A673 (cell line): ENCODE data around the gene VPS41. TPM values are rescaled to one million over a fixed set of nuclear protein-coding genes. Genes with fewer than 3 reads are reported as not detected.

Experiments used
- BruUV-seq: library from RNA; stranded (reverse); fragments of 400-500 nt; replicated peaks from 2 replicates; lab custom pipeline; 2021; lab: Mats Ljungman, UMichigan
- CTCF ChIA-PET: fragments of 300-600 bp; sonication (Branson Sonifier 250); formaldehyde crosslinking; loops from one replicate; lab custom pipeline; 2022; ENCODE audit warnings: antibody characterized with exemption; lab: Charles Lee
- POLR2A ChIA-PET: fragments of 300-600 bp; sonication (Branson Sonifier 250); formaldehyde crosslinking; loops from one replicate; lab custom pipeline; 2022; ENCODE audit warnings: antibody characterized with exemption; ENCODE audit not compliant: low non-redundant PET; lab: Charles Lee
- DNase-seq: peaks from one replicate; pipeline ENCODE4 v3.0.0-alpha.2; 2015; ENCODE audit warnings: low spot score
- H3K27ac ChIP-seq: fragments of 200-600 bp; sonication (generic); 2 replicates; pipeline ENCODE4 v1.5.1; 2016; ENCODE audit warnings: mixed run types, low read depth, mild to moderate bottlenecking, mixed read lengths, antibody characterized with exemption, low read length; ENCODE audit not compliant: poor library complexity, severe bottlenecking
- H3K27me3 ChIP-seq: fragments of 200-600 bp; sonication (generic); replicated peaks from 2 replicates; pipeline ENCODE4 v1.6.1; 2017; ENCODE audit warnings: mixed run types, low read depth, mild to moderate bottlenecking, mixed read lengths, antibody characterized with exemption, low read length; ENCODE audit not compliant: insufficient read depth, poor library complexity
- H3K36me3 ChIP-seq: fragments of 200-600 bp; sonication (generic); 2 replicates; pipeline ENCODE4 v1.6.1; 2016; ENCODE audit warnings: mixed run types, mild to moderate bottlenecking, mixed read lengths, antibody characterized with exemption, low read length; ENCODE audit not compliant: insufficient read depth, poor library complexity, severe bottlenecking
- H3K4me1 ChIP-seq: fragments of 200-600 bp; sonication (generic); 2 replicates; pipeline ENCODE4 v1.6.1; 2017; ENCODE audit warnings: mixed run types, mild to moderate bottlenecking, mixed read lengths, antibody characterized with exemption, low read length; ENCODE audit not compliant: insufficient read depth, poor library complexity, severe bottlenecking
- H3K4me3 ChIP-seq: fragments of 200-600 bp; sonication (generic); 2 replicates; pipeline ENCODE4 v1.5.1; 2016; ENCODE audit warnings: low read depth, mixed run types, mild to moderate bottlenecking, mixed read lengths, low read length; ENCODE audit not compliant: poor library complexity, severe bottlenecking
- H3K9me3 ChIP-seq: fragments of 200-600 bp; sonication (generic); 2 replicates; pipeline ENCODE4 v1.6.1; 2016; ENCODE audit warnings: mixed run types, low read depth, mild to moderate bottlenecking, mixed read lengths, antibody characterized with exemption, low read length; ENCODE audit not compliant: poor library complexity, severe bottlenecking
- CTCF ChIP-seq: fragments of 300-800, 200-600 bp; sonication (generic); conservative IDR thresholded peaks from 2 replicates; pipeline ENCODE4 v1.5.1; 2017; ENCODE audit warnings: low read depth, mild to moderate bottlenecking, antibody characterized with exemption, low read length, moderate library complexity, mixed read lengths
- EZH2 ChIP-seq: fragments of 200-600 bp; sonication (generic); IDR thresholded peaks from 2 replicates; pipeline ENCODE4 v1.6.1; 2017; ENCODE audit warnings: borderline replicate concordance, low read depth, mild to moderate bottlenecking, mixed read lengths, antibody characterized with exemption, low read length; ENCODE audit not compliant: poor library complexity, severe bottlenecking
- intact Hi-C: fragments of 100-400 bp; cut with micrococcal nuclease; formaldehyde crosslinking; loops from one replicate; pipeline ENCODE4 v1.10.0; 2022; ENCODE audit not compliant: unreplicated experiment
- total RNA-seq: library from RNA; stranded (reverse); gene quantifications from 2 replicates; pipeline ENCODE4 v1.2.3, GENCODE V29; 2021

Gene VPS41
- total RNA-seq, 1 experiment from 2014 or later, result 45.8 TPM

- CTCF ChIA-PET, result no interaction called here
- H3K27me3 ChIP-seq, result no peaks in the 10 kb centered on the region
- H3K36me3 ChIP-seq, result no peaks in the 10 kb centered on the region
- intact Hi-C loops, result loop anchor here (10.0 kb wide), 1 partner anchor 57 kb away; no protein-coding TSS in a partner anchor
- H3K4me1 ChIP-seq, result no peaks in the 10 kb centered on the region
- no peak for DNase-seq
- TF ChIP-seq CTCF, result no peak
- no peak for TF ChIP-seq EZH2
- no peak overlapping the region for H3K4me3 ChIP-seq
- no peak overlapping the region for H3K27ac ChIP-seq
- POLR2A ChIA-PET, result no interaction called here
- H3K9me3 ChIP-seq, result no peaks in the 10 kb centered on the region
- BruUV-seq, result no TSS peak
Measured at GRCh38 chr7:38881947-38882684, 26.9 kb downstream of the VPS41 start.

GRCh38 chr7:38881015-38881414, 28.0 kb downstream of the VPS41 start:
- CTCF ChIA-PET, result no interaction called here
- Histone ChIP-seq H3K4me1 (no peaks in the 10 kb centered on the region), H3K4me3 (no peak overlapping the region), H3K9me3 (no peaks in the 10 kb centered on the region), H3K27ac (no peak overlapping the region), H3K36me3 (no peaks in the 10 kb centered on the region), H3K27me3 (no peaks in the 10 kb centered on the region)
- POLR2A ChIA-PET, result interaction anchor here (0.6 kb wide), 1 partner anchor 59 kb away, joined by 16 read pairs; no protein-coding TSS in a partner anchor
- BruUV-seq, result no TSS peak
- TF ChIP-seq CTCF (0 out of 2 replicates have a peak, but pooled peaks have one; percentile 9), EZH2 (no peak)
- DNase-seq, result no peak
- intact Hi-C loops, result loop anchor here (10.0 kb wide), 1 partner anchor 56 kb away; no protein-coding TSS in a partner anchor

GRCh38 chr7:38880454-38880853, 28.5 kb downstream of the VPS41 start:
- ChIA-PET POLR2A (interaction anchor here (0.6 kb wide), 1 partner anchor 59 kb away, joined by 16 read pairs; no protein-coding TSS in a partner anchor), CTCF (no interaction called here)
- TF ChIP-seq EZH2, result no peak
- no peak for TF ChIP-seq CTCF
- H3K4me1 ChIP-seq, result no peaks in the 10 kb centered on the region
- no peaks in the 10 kb centered on the region for H3K9me3 ChIP-seq
- BruUV-seq, result no TSS peak
- H3K27me3 ChIP-seq, result no peaks in the 10 kb centered on the region
- no peak for DNase-seq
- H3K27ac ChIP-seq, result no peak overlapping the region
- intact Hi-C loops, result loop anchor here (10.0 kb wide), 1 partner anchor 56 kb away; no protein-coding TSS in a partner anchor
- H3K36me3 ChIP-seq, result no peaks in the 10 kb centered on the region
- no peak overlapping the region for H3K4me3 ChIP-seq
